ENCODE measurements around the gene ZFHX3.

- TF ChIP-seq CTCF (IDR thresholded peaks at IDR 0.05) (no peak), EZH2 (IDR thresholded peaks at IDR 0.05; ENCODE audit: borderline replicate concordance, insufficient read depth, low read depth, low read length, poor library complexity, severe bottlenecking) (no peak)
Measured at GRCh38 chr16:72827866-72828265, 220.1 kb downstream of the ZFHX3 start.

All from B cell (primary cell).